Measurements from ENCODE around the gene NEDD4L. TPM values are rescaled to one million over a fixed set of nuclear protein-coding genes. Genes with fewer than 3 reads are reported as not detected.

Gene NEDD4L
- total and polyA plus RNA-seq, 2 experiments from 2014 or later, result 36.2 to 72.3 TPM

DNA sequence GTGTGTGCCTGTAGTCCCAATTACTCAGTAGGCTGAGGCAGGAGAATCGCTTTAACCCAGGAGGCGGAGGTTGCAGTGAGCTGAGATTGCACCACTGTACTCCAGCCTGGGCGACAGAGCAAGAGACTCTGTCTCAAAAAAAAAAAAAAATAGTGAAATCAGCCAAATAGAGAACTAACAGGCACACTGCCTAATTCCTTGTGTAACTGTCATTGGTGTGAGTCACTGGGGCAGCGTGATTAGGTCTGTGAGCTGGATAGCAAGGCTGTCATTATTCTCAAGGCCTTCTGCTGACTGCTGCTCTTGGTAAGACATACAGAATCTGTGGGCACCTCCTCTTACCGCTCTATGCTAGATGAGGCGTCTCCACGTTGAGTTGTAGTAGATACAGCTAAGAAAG, 270.3 kb downstream of the NEDD4L start (continued):
- TF ChIP-seq, protein P1, sequence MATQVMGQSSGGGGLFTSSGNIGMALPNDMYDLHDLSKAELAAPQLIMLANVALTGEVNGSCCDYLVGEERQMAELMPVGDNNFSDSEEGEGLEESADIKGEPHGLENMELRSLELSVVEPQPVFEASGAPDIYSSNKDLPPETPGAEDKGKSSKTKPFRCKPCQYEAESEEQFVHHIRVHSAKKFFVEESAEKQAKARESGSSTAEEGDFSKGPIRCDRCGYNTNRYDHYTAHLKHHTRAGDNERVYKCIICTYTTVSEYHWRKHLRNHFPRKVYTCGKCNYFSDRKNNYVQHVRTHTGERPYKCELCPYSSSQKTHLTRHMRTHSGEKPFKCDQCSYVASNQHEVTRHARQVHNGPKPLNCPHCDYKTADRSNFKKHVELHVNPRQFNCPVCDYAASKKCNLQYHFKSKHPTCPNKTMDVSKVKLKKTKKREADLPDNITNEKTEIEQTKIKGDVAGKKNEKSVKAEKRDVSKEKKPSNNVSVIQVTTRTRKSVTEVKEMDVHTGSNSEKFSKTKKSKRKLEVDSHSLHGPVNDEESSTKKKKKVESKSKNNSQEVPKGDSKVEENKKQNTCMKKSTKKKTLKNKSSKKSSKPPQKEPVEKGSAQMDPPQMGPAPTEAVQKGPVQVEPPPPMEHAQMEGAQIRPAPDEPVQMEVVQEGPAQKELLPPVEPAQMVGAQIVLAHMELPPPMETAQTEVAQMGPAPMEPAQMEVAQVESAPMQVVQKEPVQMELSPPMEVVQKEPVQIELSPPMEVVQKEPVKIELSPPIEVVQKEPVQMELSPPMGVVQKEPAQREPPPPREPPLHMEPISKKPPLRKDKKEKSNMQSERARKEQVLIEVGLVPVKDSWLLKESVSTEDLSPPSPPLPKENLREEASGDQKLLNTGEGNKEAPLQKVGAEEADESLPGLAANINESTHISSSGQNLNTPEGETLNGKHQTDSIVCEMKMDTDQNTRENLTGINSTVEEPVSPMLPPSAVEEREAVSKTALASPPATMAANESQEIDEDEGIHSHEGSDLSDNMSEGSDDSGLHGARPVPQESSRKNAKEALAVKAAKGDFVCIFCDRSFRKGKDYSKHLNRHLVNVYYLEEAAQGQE (IDR thresholded peaks at IDR 0.05; ENCODE audit: unreplicated experiment), result no peak

DNA sequence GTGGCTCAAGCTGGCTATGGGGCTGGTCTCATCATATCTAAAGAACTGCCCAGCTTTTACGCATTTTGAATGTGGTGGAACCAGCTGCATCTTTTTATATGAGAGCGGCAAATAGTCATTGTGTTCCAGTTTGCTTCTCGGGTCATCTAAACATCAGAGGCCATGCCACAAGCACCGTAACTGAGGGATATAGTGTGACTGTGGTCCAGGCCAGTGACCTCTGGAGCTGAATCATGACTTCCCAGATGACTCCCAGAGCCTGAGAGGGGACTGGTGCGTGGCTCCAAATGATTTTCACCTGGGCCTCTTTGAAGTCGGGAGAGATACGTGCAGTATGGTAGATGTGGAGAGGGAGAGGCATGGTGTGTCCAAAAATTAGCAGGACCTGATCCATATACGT, 271.0 kb downstream of the NEDD4L start:
- no peak overlapping the region for H3K4me3 ChIP-seq
- no peak for ATAC-seq
- H3K9me2 ChIP-seq (ENCODE audit: insufficient read depth), result no peaks in the 10 kb centered on the region
- peaks cover 25% of the 10 kb centered on the region for H3K4me1 ChIP-seq (ENCODE audit: insufficient read depth)
- H3K79me2 ChIP-seq (replicated peaks; ENCODE audit: insufficient read depth), result peaks cover 61% of the 10 kb centered on the region
- H3K36me3 Mint-ChIP-seq (ENCODE audit: low read depth), result no peaks in the 10 kb centered on the region; the same call in 2 of the 3 replicates
- H4K20me1 ChIP-seq (replicated peaks; ENCODE audit: insufficient read depth), result peaks cover 6% of the 10 kb centered on the region; the same call in 1 of the 2 replicates
- H3K36me3 ChIP-seq (ENCODE audit: insufficient read depth), result no peaks in the 10 kb centered on the region
- H3K4me3 Mint-ChIP-seq, result no peak overlapping the region
- no peak overlapping the region for H3K27ac Mint-ChIP-seq
- H2AFZ ChIP-seq, result no peak overlapping the region
- H3K27me3 Mint-ChIP-seq (ENCODE audit: insufficient read depth, low read depth, poor library complexity), result peaks cover 5% of the 10 kb centered on the region
- H3K27ac ChIP-seq (ENCODE audit: low read depth), result no peak overlapping the region
- H3K4me2 ChIP-seq, result no peak overlapping the region
- no peaks in the 10 kb centered on the region for H3F3A ChIP-seq (replicated peaks; ENCODE audit: low read depth)
- no peak for DNase-seq (ENCODE audit: low spot score)
- TF ChIP-seq, protein P2, sequence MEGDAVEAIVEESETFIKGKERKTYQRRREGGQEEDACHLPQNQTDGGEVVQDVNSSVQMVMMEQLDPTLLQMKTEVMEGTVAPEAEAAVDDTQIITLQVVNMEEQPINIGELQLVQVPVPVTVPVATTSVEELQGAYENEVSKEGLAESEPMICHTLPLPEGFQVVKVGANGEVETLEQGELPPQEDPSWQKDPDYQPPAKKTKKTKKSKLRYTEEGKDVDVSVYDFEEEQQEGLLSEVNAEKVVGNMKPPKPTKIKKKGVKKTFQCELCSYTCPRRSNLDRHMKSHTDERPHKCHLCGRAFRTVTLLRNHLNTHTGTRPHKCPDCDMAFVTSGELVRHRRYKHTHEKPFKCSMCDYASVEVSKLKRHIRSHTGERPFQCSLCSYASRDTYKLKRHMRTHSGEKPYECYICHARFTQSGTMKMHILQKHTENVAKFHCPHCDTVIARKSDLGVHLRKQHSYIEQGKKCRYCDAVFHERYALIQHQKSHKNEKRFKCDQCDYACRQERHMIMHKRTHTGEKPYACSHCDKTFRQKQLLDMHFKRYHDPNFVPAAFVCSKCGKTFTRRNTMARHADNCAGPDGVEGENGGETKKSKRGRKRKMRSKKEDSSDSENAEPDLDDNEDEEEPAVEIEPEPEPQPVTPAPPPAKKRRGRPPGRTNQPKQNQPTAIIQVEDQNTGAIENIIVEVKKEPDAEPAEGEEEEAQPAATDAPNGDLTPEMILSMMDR (conservative IDR thresholded peaks at IDR 0.05; ENCODE audit: low read depth in 2 of 2), result no peak
- TF ChIP-seq, protein P1 (IDR thresholded peaks at IDR 0.05; ENCODE audit: unreplicated experiment), result no peak
- TF ChIP-seq JUNB (IDR thresholded peaks at IDR 0.05; ENCODE audit: unreplicated experiment), result no peak
- TF ChIP-seq NANOG (IDR thresholded peaks at IDR 0.05; ENCODE audit: borderline replicate concordance), result no peak
- no peak for TF ChIP-seq EZH2 (IDR thresholded peaks at IDR 0.05; ENCODE audit: low read depth, unreplicated experiment)
- TF ChIP-seq ZNF331 (CRISPR knock-in tag; IDR thresholded peaks at IDR 0.05; ENCODE audit: low read depth), result no peak
- TF ChIP-seq ZNF114 (CRISPR knock-in tag; IDR thresholded peaks at IDR 0.05), result no peak
- H3K4me1 Mint-ChIP-seq, result peaks cover 31% of the 10 kb centered on the region
- H3K9me3 Mint-ChIP-seq, result no peaks in the 10 kb centered on the region
- no peaks in the 10 kb centered on the region for H3K27me3 ChIP-seq (ENCODE audit: insufficient read depth)
